PC-9 (cell line): ENCODE measurements around the gene MMAA.

ENCODE experiments used
- CTCF ChIP-seq: fragments of 200-600 bp; sonication (generic); conservative IDR thresholded peaks from 2 replicates; pipeline ENCODE4 v1.6.1; 2017; ENCODE audit warnings: mixed run types, antibody characterized with exemption, mild to moderate bottlenecking, moderate library complexity
- EZH2 ChIP-seq: fragments of 200-600 bp; sonication (generic); IDR thresholded peaks from 2 replicates; pipeline ENCODE4 v1.8.0; 2017; ENCODE audit warnings: antibody characterized with exemption, low read depth

- no peak for TF ChIP-seq CTCF
- no peak for TF ChIP-seq EZH2
Measured at GRCh38 chr4:145694929-145695328, 75.7 kb downstream of the MMAA start.
